GM12801 (cell line): ENCODE measurements around the gene DAZAP2.

Experiments used
- TF ChIP-seq, protein P1 (sequence below): IDR thresholded peaks from one replicate; pipeline ENCODE4 v1.5.1; 2011; ENCODE audit warnings: control low read depth; ENCODE audit not compliant: insufficient read length; ENCODE audit errors: extremely low read depth

DAZAP2 gene

GRCh38 chr12:51218607-51219161 is 19.9 kb upstream of the DAZAP2 start:
- TF ChIP-seq, protein P1, sequence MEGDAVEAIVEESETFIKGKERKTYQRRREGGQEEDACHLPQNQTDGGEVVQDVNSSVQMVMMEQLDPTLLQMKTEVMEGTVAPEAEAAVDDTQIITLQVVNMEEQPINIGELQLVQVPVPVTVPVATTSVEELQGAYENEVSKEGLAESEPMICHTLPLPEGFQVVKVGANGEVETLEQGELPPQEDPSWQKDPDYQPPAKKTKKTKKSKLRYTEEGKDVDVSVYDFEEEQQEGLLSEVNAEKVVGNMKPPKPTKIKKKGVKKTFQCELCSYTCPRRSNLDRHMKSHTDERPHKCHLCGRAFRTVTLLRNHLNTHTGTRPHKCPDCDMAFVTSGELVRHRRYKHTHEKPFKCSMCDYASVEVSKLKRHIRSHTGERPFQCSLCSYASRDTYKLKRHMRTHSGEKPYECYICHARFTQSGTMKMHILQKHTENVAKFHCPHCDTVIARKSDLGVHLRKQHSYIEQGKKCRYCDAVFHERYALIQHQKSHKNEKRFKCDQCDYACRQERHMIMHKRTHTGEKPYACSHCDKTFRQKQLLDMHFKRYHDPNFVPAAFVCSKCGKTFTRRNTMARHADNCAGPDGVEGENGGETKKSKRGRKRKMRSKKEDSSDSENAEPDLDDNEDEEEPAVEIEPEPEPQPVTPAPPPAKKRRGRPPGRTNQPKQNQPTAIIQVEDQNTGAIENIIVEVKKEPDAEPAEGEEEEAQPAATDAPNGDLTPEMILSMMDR = no peak

DNA sequence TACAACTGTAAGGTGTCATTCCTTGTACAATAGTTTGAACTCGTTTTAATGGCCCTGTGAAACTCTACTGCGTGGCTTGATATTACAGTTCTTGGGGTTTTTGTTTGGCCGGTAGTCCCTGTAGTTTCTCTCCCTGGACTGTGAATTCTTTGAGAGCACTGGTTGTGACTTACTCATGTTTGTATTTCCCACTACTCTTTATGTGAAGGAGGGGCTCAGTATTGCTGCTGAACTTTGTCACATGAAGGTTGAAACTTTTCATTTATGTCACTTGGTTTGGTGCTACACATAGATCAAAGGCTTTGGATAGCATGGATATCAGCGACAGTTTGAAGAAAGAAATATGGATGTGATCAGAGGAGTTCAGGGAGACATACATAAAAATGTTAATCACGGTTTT is 19.3 kb upstream of the DAZAP2 start:
- TF ChIP-seq, protein P1 = no peak

DNA sequence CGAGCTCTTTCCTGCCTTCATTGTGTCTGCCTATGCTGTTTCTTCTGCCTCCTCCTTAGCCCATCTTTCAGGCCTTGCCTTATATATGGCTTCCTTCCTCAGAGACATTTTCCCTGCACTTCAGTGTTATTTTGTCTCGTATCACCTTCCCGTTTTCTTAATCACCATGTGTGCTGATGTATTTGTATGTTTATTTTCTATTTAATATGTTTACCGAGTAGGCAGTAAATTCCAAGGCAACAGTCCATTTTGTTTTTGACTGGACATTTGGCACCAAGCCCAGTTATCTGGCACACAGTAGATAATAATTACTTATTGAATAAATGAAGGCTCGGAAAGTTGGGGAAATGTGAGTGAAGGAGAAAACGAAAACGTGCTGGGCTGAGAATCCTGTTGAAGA is 16.2 kb upstream of the DAZAP2 start:
- TF ChIP-seq, protein P1 = no peak

- TF ChIP-seq, protein P1 = no peak
Measured at GRCh38 chr12:51224625-51225024, 14.0 kb upstream of the DAZAP2 start.

DNA sequence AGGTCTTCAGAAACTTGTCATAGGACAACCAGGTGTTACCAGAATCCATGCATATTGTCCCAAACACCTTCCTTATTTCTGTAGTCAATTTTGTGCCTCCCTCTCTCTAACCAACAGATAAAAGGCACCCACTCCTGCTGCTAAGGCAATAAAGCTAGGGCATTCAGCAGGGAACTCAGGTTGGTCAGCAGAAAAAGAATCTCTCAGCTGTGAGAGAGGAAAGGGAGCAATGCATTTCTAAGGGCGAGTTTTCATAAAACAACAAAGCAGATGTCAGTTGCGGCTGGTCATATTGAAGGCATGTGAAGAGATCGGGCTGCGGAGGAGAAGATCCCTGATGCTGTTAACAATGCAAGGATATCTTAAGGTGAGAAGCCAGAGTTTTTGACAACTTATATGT is 13.4 kb upstream of the DAZAP2 start:
- TF ChIP-seq, protein P1 = no peak

- TF ChIP-seq, protein P1 = no peak
Measured at GRCh38 chr12:51225771-51226170, 12.9 kb upstream of the DAZAP2 start.

GRCh38 chr12:51227962-51228361 is 10.7 kb upstream of the DAZAP2 start:
- TF ChIP-seq, protein P1 = no peak
